Stimulated activated naive CD4-positive, alpha-beta T cell treated with Interleukin-2 at 50 U/mL for 16 hours (primary cell): ENCODE measurements around the gene OBSCN.

Experiments
- DNase-seq: peaks from one replicate; lab custom pipeline; 2025; lab: John Stamatoyannopoulos, UW

OBSCN gene

GRCh38 chr1:228420968-228421826, 213.4 kb downstream of the OBSCN start:
- no peak for DNase-seq

GRCh38 chr1:228423404-228424053, 215.7 kb downstream of the OBSCN start:
- no peak for DNase-seq

GRCh38 chr1:228424685-228425660, 217.1 kb downstream of the OBSCN start:
- DNase-seq, result no peak

GRCh38 chr1:228426518-228427175, 218.8 kb downstream of the OBSCN start:
- DNase-seq, result no peak

- no peak for DNase-seq
These were observed 220.6 kb downstream of the OBSCN start for GRCh38 chr1:228428412-228428811.
